Measurements from ENCODE around the gene FAAP100. TPM values are rescaled to one million over a fixed set of nuclear protein-coding genes. Genes with fewer than 3 reads are reported as not detected.

Gene FAAP100, protein sequence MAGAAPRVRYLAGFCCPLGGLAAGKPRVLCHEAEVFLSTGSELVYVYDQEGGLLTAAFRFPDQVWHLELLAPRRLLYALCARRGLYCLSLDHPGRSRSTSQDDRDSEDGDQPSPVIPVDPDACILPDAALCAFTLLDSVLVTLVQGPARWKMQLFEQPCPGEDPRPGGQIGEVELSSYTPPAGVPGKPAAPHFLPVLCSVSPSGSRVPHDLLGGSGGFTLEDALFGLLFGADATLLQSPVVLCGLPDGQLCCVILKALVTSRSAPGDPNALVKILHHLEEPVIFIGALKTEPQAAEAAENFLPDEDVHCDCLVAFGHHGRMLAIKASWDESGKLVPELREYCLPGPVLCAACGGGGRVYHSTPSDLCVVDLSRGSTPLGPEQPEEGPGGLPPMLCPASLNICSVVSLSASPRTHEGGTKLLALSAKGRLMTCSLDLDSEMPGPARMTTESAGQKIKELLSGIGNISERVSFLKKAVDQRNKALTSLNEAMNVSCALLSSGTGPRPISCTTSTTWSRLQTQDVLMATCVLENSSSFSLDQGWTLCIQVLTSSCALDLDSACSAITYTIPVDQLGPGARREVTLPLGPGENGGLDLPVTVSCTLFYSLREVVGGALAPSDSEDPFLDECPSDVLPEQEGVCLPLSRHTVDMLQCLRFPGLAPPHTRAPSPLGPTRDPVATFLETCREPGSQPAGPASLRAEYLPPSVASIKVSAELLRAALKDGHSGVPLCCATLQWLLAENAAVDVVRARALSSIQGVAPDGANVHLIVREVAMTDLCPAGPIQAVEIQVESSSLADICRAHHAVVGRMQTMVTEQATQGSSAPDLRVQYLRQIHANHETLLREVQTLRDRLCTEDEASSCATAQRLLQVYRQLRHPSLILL
- 39.8 to 62.7 TPM (median 43.1 TPM) in 3 replicates for total RNA-seq
- long read RNA-seq, transcript FAAP100-203 (9 exons, 3,822 nt): minor isoform, 14 of 62 reads
- long read RNA-seq, transcript FAAP100-202 (5 exons, 2,996 nt): minor isoform, 7 of 62 reads
- long read RNA-seq, transcript FAAP100-201 (9 exons, 3,627 nt): major isoform, 16 of 62 reads
- long read RNA-seq, partial matches to known transcripts: 15 of 62 reads
- long read RNA-seq, other reads (novel, unspliced or antisense): 10 of 62 reads

DNA sequence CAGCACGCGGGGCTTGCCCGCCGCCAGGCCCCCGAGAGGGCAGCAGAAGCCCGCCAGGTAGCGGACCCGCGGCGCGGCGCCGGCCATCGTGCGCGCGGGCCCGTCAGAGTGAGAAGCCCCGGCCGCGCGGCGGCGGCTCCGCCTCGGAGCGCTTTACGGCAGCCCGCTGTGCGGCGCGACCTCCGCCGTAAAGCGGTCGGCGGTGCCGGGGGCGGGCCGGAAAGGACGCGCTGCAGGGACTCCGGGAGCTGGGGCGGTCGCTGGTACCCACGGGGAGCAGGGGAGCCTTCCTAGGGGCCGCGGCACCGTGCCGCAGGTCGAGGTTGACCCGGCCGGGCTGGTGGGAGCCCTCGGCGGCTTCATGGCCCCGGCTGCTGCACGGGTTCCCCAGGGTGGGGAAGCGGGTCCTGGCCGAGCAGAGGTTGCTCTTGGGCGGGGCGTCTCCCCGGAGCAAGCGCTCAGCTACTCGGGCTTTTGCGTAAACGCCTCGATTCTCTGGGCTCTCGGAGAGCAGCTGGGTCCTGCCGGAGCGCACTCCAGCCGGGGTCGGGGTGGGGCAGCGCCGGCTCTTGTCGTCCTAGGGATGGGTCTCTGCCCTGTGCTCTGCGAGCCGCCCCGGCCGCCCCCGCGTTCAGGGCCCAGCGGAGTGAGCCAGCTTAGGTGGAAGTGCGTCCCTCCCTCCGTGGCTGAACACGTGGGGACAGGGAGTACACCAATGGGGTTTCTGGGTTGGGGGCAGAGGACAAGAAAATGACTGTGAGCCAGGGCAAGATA lies at the start of gene FAAP100:
Gene FAAP100, minus strand, starts transcription at position 110 of the 774 bp plus-strand sequence. Its CDS starts 23 bp downstream, at position 87.
- H3K4me3 Mint-ChIP-seq (ENCODE audit: unreplicated experiment): peak within 1 kb of the TSS; percentile 85
- peaks cover 62% of the 10 kb centered on the region for H3K4me1 Mint-ChIP-seq (ENCODE audit: low read depth)
- H3K27me3 Mint-ChIP-seq (ENCODE audit: low read depth): no peaks in the 10 kb centered on the region
- H3K36me3 Mint-ChIP-seq (ENCODE audit: low read depth): peaks cover 20% of the 10 kb centered on the region
- no peak for DNase-seq (ENCODE audit: low spot score)
- no peaks in the 10 kb centered on the region for H3K9me3 Mint-ChIP-seq (ENCODE audit: low read depth)
- peak within 1 kb of the TSS; percentile 98 for H3K27ac Mint-ChIP-seq (ENCODE audit: unreplicated experiment)
- TF ChIP-seq, protein P1, sequence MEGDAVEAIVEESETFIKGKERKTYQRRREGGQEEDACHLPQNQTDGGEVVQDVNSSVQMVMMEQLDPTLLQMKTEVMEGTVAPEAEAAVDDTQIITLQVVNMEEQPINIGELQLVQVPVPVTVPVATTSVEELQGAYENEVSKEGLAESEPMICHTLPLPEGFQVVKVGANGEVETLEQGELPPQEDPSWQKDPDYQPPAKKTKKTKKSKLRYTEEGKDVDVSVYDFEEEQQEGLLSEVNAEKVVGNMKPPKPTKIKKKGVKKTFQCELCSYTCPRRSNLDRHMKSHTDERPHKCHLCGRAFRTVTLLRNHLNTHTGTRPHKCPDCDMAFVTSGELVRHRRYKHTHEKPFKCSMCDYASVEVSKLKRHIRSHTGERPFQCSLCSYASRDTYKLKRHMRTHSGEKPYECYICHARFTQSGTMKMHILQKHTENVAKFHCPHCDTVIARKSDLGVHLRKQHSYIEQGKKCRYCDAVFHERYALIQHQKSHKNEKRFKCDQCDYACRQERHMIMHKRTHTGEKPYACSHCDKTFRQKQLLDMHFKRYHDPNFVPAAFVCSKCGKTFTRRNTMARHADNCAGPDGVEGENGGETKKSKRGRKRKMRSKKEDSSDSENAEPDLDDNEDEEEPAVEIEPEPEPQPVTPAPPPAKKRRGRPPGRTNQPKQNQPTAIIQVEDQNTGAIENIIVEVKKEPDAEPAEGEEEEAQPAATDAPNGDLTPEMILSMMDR (IDR thresholded peaks at IDR 0.05): peak; percentile 41

DNA sequence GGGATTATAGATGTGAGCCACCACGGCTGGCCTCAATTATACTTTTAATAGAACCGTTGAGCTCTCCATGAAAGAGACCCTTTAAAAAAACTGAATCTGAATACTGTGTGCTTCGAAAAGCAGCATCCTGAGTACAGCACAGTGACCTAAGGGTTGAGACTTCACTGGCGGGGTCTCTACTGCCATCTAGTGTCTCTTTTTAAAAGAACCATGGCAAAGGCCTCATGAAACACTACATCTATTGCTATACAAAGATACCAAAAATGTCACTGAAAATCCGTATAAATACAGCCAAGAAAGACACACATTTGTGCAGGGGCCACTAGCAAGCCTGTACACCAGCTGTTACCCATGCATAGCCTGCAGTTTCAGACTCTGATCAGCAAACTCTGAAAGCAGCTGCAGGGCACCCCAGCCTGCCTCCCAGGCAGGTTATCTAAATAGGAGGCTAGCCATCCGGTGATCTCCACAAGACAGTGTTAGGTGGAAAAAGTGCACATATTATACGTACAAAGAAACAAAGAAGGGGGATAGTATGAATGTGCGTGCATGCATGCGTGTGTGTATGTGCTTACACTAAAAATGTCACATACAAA lies 49.5 kb upstream of the FAAP100 start:
- Mint-ChIP-seq H3K36me3 (ENCODE audit: low read depth) (peaks cover 25% of the 10 kb centered on the region), H3K27ac (ENCODE audit: unreplicated experiment) (peak overlapping the region; percentile 54), H3K4me1 (ENCODE audit: low read depth) (peaks cover 33% of the 10 kb centered on the region), H3K27me3 (ENCODE audit: low read depth) (no peaks in the 10 kb centered on the region), H3K9me3 (ENCODE audit: low read depth) (no peaks in the 10 kb centered on the region), H3K4me3 (ENCODE audit: unreplicated experiment) (no peak overlapping the region)
- TF ChIP-seq, protein P1 (IDR thresholded peaks at IDR 0.05): peak; percentile 90
- no peak for DNase-seq (ENCODE audit: low spot score)

DNA sequence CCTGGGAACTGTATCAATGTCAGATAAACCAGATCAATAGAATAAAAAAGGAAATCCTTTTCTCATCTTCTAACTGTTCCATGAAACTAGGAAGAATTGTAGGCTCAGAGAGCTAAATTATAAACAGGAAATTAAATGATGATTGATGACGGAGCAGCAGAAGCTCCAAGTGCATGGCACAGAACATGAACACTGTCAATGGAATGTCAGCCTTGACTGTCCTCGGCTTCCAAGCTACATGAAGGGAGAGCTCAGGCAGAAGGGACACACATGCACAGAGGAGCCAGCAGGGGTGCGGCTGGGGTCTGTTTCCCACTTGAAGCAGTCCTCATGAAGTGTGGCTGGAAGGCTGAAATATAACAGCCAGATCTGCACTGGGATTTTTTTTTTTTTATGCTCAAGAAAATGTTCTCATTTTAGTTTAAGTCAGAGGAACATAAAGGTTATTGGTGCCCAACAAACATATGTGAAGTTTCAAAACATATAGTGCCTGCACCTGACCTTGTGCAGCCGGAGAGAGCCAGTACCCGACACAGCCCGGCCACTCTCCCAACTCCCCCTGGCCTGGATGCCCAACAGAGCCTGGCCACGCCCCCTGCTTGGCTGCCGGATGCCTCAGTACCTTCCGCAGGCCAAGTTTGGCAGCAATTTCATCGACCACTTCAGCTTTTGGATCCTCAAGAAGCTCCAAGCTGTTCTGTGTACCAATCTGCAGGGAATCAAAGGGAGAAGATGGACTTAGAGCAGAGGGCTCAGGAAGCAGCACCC lies 47.8 kb upstream of the FAAP100 start:
- H3K27ac Mint-ChIP-seq (ENCODE audit: unreplicated experiment): peak overlapping the region; percentile 85
- H3K4me1 Mint-ChIP-seq (ENCODE audit: low read depth): peaks cover 37% of the 10 kb centered on the region
- no peak overlapping the region for H3K4me3 Mint-ChIP-seq (ENCODE audit: unreplicated experiment)
- DNase-seq (ENCODE audit: low spot score): no peak
- no peaks in the 10 kb centered on the region for H3K9me3 Mint-ChIP-seq (ENCODE audit: low read depth)
- H3K36me3 Mint-ChIP-seq (ENCODE audit: low read depth): peaks cover 20% of the 10 kb centered on the region
- TF ChIP-seq, protein P1 (IDR thresholded peaks at IDR 0.05): no peak
- no peaks in the 10 kb centered on the region for H3K27me3 Mint-ChIP-seq (ENCODE audit: low read depth)

DNA sequence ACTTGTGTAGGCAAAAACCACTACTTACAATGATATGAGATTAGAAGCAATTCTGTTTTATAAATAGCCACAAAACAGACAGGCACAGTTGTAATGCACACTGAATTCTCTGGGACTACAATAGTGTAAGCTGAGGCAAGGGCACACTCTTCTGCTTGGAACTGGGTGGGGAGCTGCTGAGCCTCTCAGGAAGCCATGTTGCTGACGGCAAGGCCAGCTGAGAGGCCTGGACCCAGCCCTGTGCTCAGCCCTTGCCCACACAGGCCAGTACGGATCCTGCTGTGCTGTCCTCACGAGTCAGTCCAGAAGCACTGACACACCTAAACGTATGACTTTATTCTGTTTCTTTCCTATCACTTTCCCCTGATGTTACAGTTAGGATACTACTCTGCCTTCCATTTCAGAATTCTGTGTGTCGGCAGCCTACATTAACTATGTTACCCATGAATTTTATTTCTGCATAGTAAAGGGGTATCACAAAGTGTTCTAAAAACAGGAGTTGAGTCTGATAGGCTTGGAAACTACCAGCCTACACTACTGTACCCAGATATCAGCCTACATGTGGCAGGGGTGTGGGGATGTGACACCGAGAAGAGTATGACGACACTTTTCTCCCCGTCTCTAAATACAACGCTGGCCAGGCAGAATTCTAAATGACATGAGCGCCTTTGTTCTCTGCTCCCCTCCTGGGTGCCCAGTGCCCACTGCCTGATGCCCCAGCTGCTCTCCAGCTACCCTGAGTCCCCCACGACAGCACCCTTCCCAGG lies 41.1 kb upstream of the FAAP100 start:
- Mint-ChIP-seq H3K36me3 (ENCODE audit: low read depth) (peaks cover 36% of the 10 kb centered on the region), H3K9me3 (ENCODE audit: low read depth) (no peaks in the 10 kb centered on the region), H3K27ac (ENCODE audit: unreplicated experiment) (no peak overlapping the region), H3K4me1 (ENCODE audit: low read depth) (peaks cover 9% of the 10 kb centered on the region), H3K27me3 (ENCODE audit: low read depth) (no peaks in the 10 kb centered on the region), H3K4me3 (ENCODE audit: unreplicated experiment) (no peak overlapping the region)
- TF ChIP-seq, protein P1 (IDR thresholded peaks at IDR 0.05): no peak
- no peak for DNase-seq (ENCODE audit: low spot score)

Data from chondrocyte (in vitro differentiated cells).